ENCODE data around the gene STRADA. TPM values are rescaled to one million over a fixed set of nuclear protein-coding genes. Genes with fewer than 3 reads are reported as not detected.

STRADA gene
- total RNA-seq, 4 donors from 2014 or later: 17.0 to 52.2 (median 27.4) TPM

GRCh38 chr17:63682981-63683380, 58.6 kb downstream of the STRADA start:
- Histone ChIP-seq H3K4me3 (no peak overlapping the region), H3K9me3 (no peaks in the 10 kb centered on the region), H3K4me1 (peaks cover 18% of the 10 kb centered on the region), H3K27ac (no peak overlapping the region), H3K36me3 (peaks cover 52% of the 10 kb centered on the region), H3K27me3 (no peaks in the 10 kb centered on the region)
- no peak for DNase-seq (ENCODE audit: low spot score in 2 of 2)
- no peak for TF ChIP-seq POLR2AphosphoS5 (IDR thresholded peaks at IDR 0.05)
- no peak for TF ChIP-seq CTCF (IDR thresholded peaks at IDR 0.05)
- TF ChIP-seq POLR2A (IDR thresholded peaks at IDR 0.05): no peak
- TF ChIP-seq EP300 (IDR thresholded peaks at IDR 0.05): no peak

GRCh38 chr17:63682441-63682840, 59.2 kb downstream of the STRADA start:
- Histone ChIP-seq H3K36me3 (peaks cover 51% of the 10 kb centered on the region), H3K4me3 (no peak overlapping the region), H3K27ac (no peak overlapping the region), H3K4me1 (peaks cover 20% of the 10 kb centered on the region), H3K27me3 (no peaks in the 10 kb centered on the region), H3K9me3 (no peaks in the 10 kb centered on the region)
- WGBS: 94% methylated on average over 1 of the region's 1 CpG
- no peak for TF ChIP-seq POLR2A (IDR thresholded peaks at IDR 0.05)
- no peak for TF ChIP-seq POLR2AphosphoS5 (IDR thresholded peaks at IDR 0.05)
- TF ChIP-seq CTCF (IDR thresholded peaks at IDR 0.05): no peak
- no peak for TF ChIP-seq EP300 (IDR thresholded peaks at IDR 0.05)
- no peak for DNase-seq (ENCODE audit: low spot score in 2 of 2)

GRCh38 chr17:63681530-63681929, 60.1 kb downstream of the STRADA start:
- WGBS: 60% methylated on average over 4 of the region's 8 CpGs
- Histone ChIP-seq H3K27me3 (no peaks in the 10 kb centered on the region), H3K4me1 (peaks cover 29% of the 10 kb centered on the region), H3K9me3 (no peaks in the 10 kb centered on the region), H3K4me3 (no peak overlapping the region), H3K36me3 (peaks cover 53% of the 10 kb centered on the region), H3K27ac (no peak overlapping the region)
- TF ChIP-seq POLR2AphosphoS5 (IDR thresholded peaks at IDR 0.05): no peak
- no peak for TF ChIP-seq POLR2A (IDR thresholded peaks at IDR 0.05)
- TF ChIP-seq EP300 (IDR thresholded peaks at IDR 0.05): no peak
- no peak for TF ChIP-seq CTCF (IDR thresholded peaks at IDR 0.05)
- DNase-seq (ENCODE audit: low spot score in 2 of 2): no peak

GRCh38 chr17:63680700-63681099, 60.9 kb downstream of the STRADA start:
- no peaks in the 10 kb centered on the region for H3K27me3 ChIP-seq
- peaks cover 37% of the 10 kb centered on the region for H3K4me1 ChIP-seq
- no peak overlapping the region for H3K4me3 ChIP-seq
- TF ChIP-seq POLR2AphosphoS5 (IDR thresholded peaks at IDR 0.05): no peak
- no peak for TF ChIP-seq EP300 (IDR thresholded peaks at IDR 0.05)
- no peak for TF ChIP-seq CTCF (IDR thresholded peaks at IDR 0.05)
- TF ChIP-seq POLR2A (IDR thresholded peaks at IDR 0.05): no peak
- no peaks in the 10 kb centered on the region for H3K9me3 ChIP-seq
- WGBS: 93% methylated on average over 1 of the region's 1 CpG
- H3K36me3 ChIP-seq: peaks cover 50% of the 10 kb centered on the region
- no peak overlapping the region for H3K27ac ChIP-seq
- no peak for DNase-seq (ENCODE audit: low spot score in 2 of 2)

- TF ChIP-seq EP300 (IDR thresholded peaks at IDR 0.05): no peak
- no peak for TF ChIP-seq POLR2AphosphoS5 (IDR thresholded peaks at IDR 0.05)
- Histone ChIP-seq H3K27ac (no peak overlapping the region), H3K9me3 (no peaks in the 10 kb centered on the region), H3K4me1 (peaks cover 39% of the 10 kb centered on the region), H3K4me3 (no peak overlapping the region), H3K36me3 (peaks cover 36% of the 10 kb centered on the region), H3K27me3 (no peaks in the 10 kb centered on the region)
- WGBS: 92% methylated on average over 5 of the region's 5 CpGs
- DNase-seq (ENCODE audit: low spot score in 2 of 2): no peak
These were observed 62.4 kb downstream of the STRADA start for GRCh38 chr17:63679214-63679613.

GRCh38 chr17:63676584-63676983, 65.0 kb downstream of the STRADA start:
- no peak for TF ChIP-seq CTCF (IDR thresholded peaks at IDR 0.05)
- no peak for TF ChIP-seq POLR2A (IDR thresholded peaks at IDR 0.05)
- no peak for TF ChIP-seq EP300 (IDR thresholded peaks at IDR 0.05)
- no peak for TF ChIP-seq POLR2AphosphoS5 (IDR thresholded peaks at IDR 0.05)
- Histone ChIP-seq H3K27ac (no peak overlapping the region), H3K4me3 (no peak overlapping the region), H3K27me3 (no peaks in the 10 kb centered on the region), H3K36me3 (peaks cover 22% of the 10 kb centered on the region), H3K9me3 (no peaks in the 10 kb centered on the region), H3K4me1 (peaks cover 34% of the 10 kb centered on the region)
- WGBS: 78% methylated on average over 3 of the region's 3 CpGs
- no peak for DNase-seq (ENCODE audit: low spot score in 2 of 2)

Measured in suprapubic skin (tissue), 4 donors.